ENCODE results near the gene GABRR2. TPM values are rescaled to one million over a fixed set of nuclear protein-coding genes. Genes with fewer than 3 reads are reported as not detected.

Gene GABRR2
- total and polyA plus RNA-seq, 11 donors, result 0.20 to 1.1 (median 0.31) TPM

DNA sequence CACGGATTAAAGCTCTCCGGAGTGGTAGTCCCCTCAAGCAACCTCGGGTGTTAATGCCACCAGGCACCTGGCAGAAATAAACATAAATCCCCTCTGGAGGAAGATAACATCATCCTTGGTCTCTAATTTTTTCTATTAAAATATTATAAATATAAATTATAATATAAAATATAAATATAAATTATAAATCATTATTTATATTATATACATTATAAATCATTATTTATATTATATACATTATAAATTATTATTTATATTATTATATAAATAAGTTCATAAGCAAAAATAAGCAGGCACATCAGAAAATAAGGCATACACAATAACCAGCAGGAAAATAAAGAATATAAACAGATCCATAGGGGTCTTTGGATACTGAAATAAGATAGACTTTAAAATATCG, 39.2 kb downstream of the GABRR2 start:
- Histone ChIP-seq H3K4me1 (peaks cover 0 to 30% (median 4%) of the 10 kb centered on the region in 12 donors), H3K4me3 (no peak overlapping the region), H3K27ac (no peak overlapping the region), H3K36me3 (no peaks in the 10 kb centered on the region), H3K27me3 (no peaks in the 10 kb centered on the region), H3K9me3 (no peaks in the 10 kb centered on the region)
- DNase-seq, result no peak
- TF ChIP-seq, protein P1, sequence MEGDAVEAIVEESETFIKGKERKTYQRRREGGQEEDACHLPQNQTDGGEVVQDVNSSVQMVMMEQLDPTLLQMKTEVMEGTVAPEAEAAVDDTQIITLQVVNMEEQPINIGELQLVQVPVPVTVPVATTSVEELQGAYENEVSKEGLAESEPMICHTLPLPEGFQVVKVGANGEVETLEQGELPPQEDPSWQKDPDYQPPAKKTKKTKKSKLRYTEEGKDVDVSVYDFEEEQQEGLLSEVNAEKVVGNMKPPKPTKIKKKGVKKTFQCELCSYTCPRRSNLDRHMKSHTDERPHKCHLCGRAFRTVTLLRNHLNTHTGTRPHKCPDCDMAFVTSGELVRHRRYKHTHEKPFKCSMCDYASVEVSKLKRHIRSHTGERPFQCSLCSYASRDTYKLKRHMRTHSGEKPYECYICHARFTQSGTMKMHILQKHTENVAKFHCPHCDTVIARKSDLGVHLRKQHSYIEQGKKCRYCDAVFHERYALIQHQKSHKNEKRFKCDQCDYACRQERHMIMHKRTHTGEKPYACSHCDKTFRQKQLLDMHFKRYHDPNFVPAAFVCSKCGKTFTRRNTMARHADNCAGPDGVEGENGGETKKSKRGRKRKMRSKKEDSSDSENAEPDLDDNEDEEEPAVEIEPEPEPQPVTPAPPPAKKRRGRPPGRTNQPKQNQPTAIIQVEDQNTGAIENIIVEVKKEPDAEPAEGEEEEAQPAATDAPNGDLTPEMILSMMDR (IDR thresholded peaks at IDR 0.05), result no peak
- TF ChIP-seq POLR2A (IDR thresholded peaks at IDR 0.05), result no peak
- intact Hi-C loops (cut with DNase I), result no loop called here
- 85 to 97% (median 91%) methylated on average over 4 of the region's 4 CpGs for WGBS, 4 donors
- no peak for ATAC-seq

DNA sequence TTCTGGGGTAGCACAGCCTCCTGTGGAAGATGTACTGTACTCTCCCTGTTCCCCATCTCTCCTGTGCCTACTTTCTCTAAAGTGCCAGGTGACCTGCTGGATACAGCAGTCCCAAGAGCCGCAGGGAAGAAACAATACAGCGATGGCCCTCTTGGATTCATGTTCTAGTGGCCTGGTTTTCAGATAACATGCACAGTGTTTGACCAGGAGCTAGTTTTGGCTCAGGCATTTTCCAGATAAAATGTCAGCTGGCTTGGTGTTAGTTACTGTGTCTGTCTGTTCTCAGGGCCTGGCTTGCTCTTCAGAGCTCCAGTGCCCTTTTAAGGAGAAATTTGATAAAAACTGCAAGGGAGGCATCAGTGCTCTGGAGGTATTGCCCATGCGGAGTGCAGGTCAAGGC, 41.3 kb downstream of the GABRR2 start:
- DNase-seq (no peak), ATAC-seq (peak; percentile 77 to 90 (median 84))
- WGBS, 4 donors, result 51 to 71% (median 62%) methylated on average over 3 of the region's 3 CpGs
- no peaks in the 10 kb centered on the region for H3K36me3 ChIP-seq
- TF ChIP-seq, protein P1 (IDR thresholded peaks at IDR 0.05), result no peak
- no peak for TF ChIP-seq POLR2A (IDR thresholded peaks at IDR 0.05)
- peak overlapping the region in 6 of 12 donors; percentile 8 to 72 (median 60) for H3K27ac ChIP-seq
- intact Hi-C loops (cut with DNase I), result no loop called here
- no peaks in the 10 kb centered on the region for H3K9me3 ChIP-seq
- H3K27me3 ChIP-seq, result no peaks in the 10 kb centered on the region
- no peak overlapping the region for H3K4me3 ChIP-seq
- peaks cover 0 to 30% (median 4%) of the 10 kb centered on the region in 12 donors for H3K4me1 ChIP-seq

DNA sequence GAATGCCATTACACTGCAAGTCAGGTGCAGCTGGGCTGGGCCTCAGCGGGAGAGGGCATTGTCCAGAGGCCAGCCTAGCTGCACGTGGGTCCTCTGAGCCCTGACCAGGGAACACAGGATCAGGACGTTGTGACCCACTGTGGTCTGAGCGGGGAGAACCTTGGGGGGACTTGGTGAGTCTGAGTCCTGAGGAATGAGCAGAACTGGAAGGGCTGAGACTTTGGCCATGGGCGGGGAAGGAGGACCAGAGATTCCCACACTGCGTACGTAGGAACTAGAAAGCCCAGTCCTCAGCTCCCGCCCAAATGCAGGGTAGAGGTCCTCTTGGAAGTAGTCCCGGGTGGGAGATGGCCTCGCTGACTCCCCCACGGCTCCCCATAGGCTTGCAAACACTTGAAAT, 42.5 kb downstream of the GABRR2 start:
- Histone ChIP-seq H3K27ac (no peak overlapping the region), H3K36me3 (no peaks in the 10 kb centered on the region), H3K4me1 (peaks cover 0 to 30% (median 4%) of the 10 kb centered on the region in 12 donors), H3K4me3 (no peak overlapping the region), H3K27me3 (no peaks in the 10 kb centered on the region), H3K9me3 (no peaks in the 10 kb centered on the region)
- 83 to 90% (median 87%) methylated on average over 11 of the region's 11 CpGs for WGBS, 4 donors
- DNase-seq (no peak), ATAC-seq (no peak)
- TF ChIP-seq, protein P1 (IDR thresholded peaks at IDR 0.05), result no peak
- no peak for TF ChIP-seq POLR2A (IDR thresholded peaks at IDR 0.05)
- intact Hi-C loops (cut with DNase I), result no loop called here

DNA sequence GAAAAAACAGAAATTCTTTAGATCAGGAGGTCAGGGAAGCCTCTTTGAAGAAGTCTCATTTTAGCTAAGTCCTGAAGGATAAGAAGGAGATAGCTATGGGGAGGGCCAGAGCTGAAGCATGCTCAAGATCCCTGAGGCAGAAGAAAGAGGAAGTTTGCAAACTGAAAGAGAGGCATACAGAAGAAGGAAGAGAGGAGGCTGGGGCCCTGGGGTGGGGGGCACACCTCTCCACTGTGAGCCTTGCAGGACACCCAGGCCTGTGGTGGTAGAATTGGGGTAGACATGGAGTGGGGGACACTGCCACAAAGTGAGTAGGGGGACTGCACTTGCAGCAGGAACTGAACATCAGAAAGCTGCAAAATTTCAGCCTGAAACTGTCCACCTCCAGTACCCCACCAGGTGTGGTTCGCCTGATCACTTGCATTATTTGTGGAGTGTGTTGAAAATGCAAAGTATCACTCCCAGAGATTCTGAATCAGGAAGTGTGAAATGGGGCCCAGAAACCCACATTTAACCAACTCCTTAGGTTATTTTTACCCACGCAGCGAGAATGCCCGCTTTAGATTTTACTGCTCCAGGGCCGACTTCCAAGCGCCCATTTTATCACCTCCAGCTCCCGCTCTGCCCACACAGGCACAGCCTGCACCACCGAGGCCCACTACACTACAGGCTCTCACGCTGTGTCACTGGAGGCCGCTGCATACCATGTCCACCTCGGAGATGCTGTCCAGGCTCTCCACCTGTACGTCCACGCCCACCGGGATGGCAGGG, 44.0 kb downstream of the GABRR2 start:
- H3K36me3 ChIP-seq, result no peaks in the 10 kb centered on the region
- peak; percentile 37 to 47 (median 41) for ATAC-seq

More for the DNA sequence above, 44.0 kb downstream of the GABRR2 start:
- peak in 1 of 5 donors; percentile 34 for DNase-seq
- intact Hi-C loops (cut with DNase I), result no loop called here
- Histone ChIP-seq H3K9me3 (no peaks in the 10 kb centered on the region), H3K4me1 (peaks cover 0 to 25% (median 4%) of the 10 kb centered on the region in 12 donors), H3K4me3 (no peak overlapping the region), H3K27ac (no peak overlapping the region), H3K27me3 (no peaks in the 10 kb centered on the region)
- TF ChIP-seq, protein P1 (IDR thresholded peaks at IDR 0.05), result no peak
- no peak for TF ChIP-seq POLR2A (IDR thresholded peaks at IDR 0.05)
- WGBS, 4 donors, result 66 to 78% (median 72%) methylated on average over 14 of the region's 14 CpGs
